Measurements from ENCODE around the gene NDUFS5.

- peak; percentile 18; the same call in 1 of the 2 replicates for TF ChIP-seq CTCF (IDR thresholded peaks at IDR 0.05)
- no peak for TF ChIP-seq EP300 (IDR thresholded peaks at IDR 0.05; ENCODE audit: borderline replicate concordance in 1 of 2, low read depth in 1 of 2, low read length in 1 of 2)
These were observed 19.2 kb upstream of the NDUFS5 start for GRCh38 chr1:39006726-39007645.

Measured in SK-N-SH (cell line).